NCI-H1417 (cell line): ENCODE measurements around the gene ZSWIM4.
"Not testable (repeated sequence)": the region's sequence is repeated elsewhere in the genome, so short reads cannot be mapped to it uniquely, and the experiment has no call there.

Experiments
- DNase-seq, 3 experiments: peaks; one replicate each; lab custom pipeline; 2025; lab: John Stamatoyannopoulos, UW

The ZSWIM4 gene

DNA sequence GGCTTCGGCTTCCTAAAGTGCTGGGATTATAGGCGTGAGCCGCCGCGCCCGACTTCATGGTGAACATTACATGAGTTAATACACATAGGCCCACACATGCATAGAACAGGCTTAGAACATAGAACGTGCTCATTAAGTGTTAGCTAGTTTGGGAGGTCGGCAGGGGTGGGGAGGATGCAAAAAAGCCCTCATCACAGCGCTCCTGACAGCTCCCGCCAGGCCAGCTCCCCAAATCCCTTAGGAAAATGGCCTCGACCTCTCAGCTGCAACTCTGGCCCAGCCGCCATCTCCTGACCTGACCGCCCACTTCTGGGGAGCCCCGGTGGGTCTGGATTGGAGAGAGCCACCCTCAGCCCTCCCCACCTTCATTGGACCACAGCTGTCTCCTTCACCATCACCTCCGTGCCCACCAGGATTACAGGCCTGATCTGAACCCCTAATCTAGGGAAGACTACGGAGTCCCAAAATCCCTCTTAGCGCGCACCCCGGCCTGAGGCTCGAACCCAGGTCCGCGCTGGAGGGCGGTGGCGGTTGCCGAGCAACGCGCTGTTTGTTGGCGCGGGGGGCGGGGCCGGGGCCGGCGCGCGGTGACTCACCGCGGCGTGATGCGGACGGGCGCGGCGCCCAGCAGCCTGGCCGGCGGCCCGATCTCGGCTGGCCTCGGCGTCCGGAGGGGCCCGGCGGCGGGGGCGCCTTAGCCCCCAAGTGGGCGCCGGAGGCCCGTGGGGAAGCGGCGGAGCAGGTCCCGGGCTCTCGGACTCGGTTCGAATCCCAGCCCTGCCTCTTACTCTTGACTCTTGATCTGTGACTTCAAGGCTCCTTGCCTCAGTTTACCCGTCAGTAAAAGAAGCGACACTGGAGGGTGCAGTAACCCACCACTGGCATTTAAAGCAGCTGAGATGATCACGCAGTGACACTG, 55.0 kb downstream of the ZSWIM4 start:
- peak in 2 of 3 experiments; percentile 71 to 79 for DNase-seq

DNA sequence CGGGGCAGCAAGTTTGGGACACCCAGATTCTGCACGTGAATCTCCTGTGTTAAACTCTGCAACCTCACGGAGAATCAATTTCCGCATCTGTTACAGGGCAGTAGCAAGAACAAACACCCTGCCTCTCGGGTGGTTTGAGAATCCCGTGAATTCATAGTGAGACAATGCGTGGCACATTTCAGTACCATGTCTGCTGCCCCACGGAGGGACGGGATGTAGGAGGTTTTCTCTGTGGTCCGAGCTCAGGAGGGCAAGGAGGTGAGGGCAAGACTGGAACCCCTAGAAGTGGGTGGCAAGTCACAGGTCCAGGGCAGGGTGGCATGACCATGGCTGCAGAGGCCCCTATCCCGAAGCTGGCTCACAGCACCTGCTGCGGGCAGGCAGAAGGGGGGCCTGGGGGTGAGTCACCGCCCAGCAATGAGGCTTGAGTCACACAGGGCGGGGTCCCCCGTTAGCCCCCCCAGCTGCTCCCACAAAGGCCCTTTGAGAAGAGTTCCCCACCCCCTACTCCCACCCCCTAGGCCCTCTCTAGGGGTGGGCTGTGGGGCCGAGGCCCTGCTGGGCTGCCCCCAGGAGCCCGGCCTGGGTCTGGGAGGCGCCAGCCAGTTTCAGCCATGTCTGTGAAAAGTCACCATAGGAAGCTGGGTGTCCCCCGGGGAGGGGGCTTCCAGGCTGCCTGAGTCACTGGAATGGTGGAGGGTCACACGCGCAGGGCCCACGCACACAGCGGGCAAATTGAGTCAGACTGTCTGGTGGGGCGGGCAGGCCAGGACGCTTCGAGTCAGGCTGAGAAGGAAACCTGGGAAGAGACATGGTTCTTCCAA, 55.9 kb downstream of the ZSWIM4 start:
- peak in 2 of 3 experiments; percentile 29 to 34 for DNase-seq

DNA sequence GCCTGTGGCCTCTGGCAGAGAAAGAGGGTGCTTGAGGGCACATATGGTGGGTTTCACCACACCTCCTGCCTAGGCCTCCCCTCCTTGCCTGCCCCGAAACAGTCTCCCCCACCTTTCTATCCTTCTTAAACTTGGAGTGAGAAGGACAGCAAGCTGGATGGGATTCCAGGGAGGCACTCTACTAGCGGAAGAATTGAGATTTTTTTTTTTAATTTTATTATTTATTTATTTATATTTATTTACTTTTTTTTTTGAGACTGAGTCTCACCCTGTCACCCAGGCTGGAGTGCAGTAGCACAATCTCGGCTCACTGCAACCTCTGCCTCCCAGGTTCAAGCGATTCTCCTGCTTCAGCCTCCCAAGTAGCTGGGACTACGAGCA, 56.5 kb downstream of the ZSWIM4 start:
- DNase-seq, result not testable (repeated sequence)

DNA sequence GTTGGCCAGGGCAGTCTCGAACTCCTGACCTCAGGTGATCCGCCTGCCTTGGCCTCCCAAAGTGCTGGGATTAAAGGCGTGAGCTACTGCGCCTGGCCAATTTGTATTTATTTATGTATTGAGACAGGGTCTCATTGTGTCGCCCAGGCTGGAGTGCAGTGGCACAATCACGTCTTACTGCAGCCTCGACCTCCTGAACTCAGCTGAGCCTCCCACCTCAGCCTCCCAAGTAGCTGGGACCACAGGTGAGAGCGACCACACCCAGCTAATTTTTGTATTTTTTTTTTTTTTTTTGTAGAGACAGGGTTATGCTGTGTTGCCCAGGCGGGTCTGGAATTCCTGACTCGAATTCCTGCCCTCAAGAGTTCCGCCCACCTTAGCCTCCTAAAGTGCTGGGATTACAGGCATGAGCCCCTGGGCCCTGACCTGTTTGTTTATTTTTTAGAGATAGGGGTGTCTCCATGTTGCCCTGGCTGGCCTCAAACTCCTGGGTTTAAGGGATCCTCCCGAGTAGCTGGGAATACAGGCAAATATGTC, 57.0 kb downstream of the ZSWIM4 start:
- DNase-seq, result not testable (repeated sequence)

DNA sequence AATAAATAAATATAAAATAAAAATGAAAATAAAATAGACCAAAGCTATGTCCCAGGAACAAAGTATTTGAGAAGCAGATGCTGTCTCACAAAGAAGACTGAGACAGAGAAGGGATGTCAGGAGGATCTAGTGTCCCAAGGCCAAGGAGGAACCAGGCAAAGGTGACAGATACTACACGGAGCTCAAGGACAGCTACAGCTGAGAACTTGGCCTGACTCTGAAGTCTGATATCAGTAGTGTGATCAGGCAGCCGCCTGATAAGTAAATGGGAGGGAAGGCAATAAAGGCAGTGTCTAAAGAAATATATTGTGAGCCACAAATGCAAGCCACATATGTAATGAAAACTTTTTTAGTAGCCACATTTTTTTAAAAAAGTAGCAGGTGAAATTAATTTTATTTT, 61.3 kb downstream of the ZSWIM4 start:
- no peak for DNase-seq

DNA sequence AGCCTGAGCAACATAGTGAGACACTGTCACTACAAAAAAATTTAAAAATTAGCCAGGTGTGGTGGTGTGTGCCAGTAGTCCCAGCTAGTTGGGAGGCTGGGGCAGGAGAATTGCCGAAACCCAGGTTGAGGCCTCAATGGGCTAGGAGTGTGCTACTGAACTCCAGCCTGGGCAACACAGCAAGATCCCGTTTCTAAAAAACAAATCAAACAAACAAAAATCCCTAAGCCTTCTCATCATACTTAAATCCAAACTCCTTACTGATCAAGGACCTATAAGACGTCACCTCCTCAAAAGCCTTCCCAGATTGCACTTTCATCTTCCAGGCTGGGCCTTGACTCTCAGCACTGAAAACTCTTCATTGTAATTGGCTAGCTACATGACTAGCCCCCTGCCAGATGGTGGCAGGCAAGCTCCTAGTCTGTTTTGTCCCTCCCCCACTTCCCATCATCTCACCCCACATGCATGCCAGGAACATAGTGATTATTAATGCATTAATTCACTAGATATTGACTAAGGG, 64.2 kb downstream of the ZSWIM4 start:
- peak in 1 of 3 experiments; percentile 28 for DNase-seq

DNA sequence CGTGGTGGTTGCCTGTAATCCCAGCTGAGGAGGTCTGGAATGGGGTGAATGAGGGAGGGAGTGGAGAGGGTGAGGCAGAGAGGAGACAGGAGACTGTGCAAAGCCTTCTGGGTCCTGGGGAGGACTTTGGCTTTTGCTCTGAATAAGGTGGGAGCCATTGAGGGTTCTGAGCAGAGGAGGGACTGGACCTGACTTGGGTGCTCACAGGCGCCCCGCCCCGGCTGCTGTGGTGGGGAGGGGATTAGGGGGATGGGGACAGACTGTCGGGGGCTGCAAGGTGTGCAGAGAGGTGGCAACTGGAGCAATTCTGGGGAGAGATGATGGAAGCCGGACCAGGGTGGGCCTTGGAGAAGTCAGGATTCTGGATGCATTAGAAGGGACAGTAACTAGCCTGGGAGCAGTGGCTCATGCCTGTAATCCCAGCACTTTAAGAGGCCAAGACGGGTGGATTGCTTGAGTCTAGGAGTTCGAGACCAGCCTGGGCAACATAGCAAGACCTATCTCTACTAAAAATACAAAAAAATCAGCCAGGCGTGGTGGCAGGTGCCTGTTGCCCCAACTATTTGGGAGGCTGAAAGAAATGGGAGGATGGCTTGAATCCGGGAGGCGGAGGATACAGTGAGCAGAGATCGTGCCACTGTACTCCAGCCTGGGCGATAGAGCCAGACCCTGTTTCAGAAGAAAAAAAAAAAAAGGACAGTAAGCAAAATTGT, 65.6 kb downstream of the ZSWIM4 start:
- no peak for DNase-seq

DNA sequence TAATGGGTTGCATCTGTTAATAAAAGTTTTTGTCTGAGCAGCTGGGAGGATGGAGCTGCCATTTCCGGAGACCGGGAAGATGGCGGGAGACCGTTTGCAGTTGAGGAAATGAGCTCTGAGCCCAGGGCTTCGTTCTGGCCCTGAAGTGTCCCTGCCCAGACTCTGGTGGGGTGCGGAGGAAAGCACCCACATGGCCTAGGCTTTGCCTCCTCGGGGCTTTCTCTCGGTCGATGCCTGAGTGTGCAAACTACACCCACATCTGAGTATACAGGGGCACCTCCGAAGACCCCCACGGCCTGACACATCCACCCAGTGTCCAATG, 66.1 kb downstream of the ZSWIM4 start:
- DNase-seq, result no peak

DNA sequence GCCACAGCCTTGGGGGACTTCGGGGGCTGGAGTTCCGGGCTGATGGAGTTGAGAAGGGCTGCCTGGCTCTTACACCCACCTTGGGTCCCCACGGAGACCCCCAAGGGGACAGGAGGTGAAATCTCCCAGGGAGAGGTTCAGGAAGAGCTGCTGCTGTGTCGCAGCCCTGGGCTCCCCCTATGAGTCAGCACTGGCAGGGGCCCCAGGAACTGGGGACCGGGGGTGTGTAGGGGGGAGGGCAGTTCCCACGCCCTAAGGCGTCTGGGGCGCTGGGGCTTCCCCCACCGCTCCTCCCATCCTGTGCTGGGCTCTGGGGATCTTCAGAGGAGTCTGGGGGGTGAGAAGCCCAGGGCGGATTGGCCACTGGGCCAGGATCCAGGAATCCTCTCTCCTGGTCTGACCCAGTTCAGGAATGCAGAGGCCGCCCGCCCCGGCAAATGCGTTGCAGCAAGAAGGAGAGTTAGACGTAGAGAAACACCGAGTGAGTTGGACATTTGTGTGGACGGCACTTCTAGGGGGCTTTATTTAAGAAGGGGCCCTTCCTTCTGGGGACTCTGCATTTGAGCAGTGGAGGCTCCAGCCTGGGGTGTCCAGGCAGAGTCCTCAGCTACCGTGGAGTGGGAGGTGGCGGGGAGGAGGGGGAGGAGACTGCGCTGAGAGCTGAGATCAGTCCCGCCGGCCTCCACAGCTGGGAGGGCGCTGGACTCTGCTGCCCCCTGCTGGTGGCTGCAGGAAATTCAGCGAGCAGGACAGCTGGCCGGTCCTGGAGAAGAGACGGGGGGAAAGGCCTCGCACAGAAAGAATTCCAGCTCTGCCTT, 66.7 kb downstream of the ZSWIM4 start:
- DNase-seq, result peak; percentile 55 to 90 (median 85)

DNA sequence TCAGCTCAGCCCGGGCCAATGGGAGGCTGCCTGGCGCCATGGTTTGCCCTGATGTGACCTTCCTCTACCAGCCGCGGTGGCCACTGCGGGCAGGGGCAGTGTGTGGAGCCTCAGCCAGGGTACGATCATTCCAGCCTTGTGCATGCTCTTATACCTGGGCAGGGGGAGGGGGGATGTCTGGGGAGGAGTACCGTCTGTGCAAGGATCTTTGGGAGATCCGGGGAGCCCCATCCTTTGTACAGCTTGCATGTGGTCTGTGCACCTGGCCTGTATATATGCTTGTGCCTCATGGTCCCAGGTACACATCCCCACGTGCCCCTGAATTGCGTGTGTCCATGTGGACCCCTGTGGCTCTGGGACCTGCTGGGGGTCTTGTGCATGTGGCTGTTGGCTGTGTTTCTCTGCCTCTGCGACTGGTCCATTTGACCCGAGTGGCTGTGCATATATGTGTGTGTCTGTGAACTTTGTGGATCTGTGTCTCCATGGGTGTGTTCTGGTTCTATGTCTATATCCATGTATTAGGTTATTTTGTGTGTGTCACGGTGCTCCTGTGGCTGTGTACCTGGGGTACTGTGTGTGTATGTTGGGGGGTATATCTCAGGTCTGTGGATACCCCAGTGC, 68.9 kb downstream of the ZSWIM4 start:
- DNase-seq, result peak in 2 of 3 experiments; percentile 49 to 62

DNA sequence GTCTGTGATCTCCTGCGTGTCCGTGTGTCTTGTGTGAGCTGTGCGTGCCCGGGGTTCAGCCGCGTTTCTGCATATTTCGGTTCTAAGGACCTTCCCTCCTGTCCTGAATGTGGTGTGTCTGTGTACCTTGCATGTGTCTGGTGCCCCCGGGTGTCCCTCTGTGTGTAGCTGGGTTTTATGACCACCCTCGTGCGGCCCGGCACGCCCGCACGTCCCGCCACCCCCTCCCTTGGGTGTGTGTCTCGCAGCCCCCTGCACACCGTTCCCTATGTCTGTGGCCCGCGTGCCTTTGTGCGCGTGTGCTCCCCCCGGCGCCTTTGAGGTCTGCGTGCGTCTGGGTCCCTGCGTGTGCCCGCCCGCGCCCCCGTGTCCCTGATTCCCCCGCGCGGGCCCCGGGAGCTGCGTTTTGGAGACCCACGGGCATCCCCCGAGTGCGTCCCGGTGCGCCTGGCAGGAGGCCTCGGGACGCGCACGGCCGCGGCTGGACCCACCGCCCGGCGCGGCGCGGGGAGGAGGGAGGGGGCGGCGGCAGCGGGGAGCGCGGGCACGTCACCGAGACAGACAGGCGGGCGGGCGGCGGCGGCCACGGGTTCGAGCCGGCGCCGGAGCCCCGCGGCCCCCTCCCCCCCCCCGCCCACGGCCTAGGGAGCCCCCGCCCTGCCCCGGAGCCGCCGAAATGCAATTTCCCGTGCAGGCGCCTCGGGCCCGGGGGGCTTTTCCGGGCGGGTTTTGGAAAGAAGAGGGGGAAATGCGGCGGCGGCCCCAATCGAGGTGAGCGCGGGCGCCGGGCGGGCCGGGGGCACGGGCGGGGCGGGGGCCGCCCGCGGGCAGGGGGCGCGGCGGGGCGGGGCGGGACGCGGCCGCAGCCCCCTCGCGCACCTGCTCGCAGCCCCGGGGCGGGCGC, 69.7 kb downstream of the ZSWIM4 start:
- peak in 2 of 3 experiments; percentile 75 to 83 for DNase-seq

DNA sequence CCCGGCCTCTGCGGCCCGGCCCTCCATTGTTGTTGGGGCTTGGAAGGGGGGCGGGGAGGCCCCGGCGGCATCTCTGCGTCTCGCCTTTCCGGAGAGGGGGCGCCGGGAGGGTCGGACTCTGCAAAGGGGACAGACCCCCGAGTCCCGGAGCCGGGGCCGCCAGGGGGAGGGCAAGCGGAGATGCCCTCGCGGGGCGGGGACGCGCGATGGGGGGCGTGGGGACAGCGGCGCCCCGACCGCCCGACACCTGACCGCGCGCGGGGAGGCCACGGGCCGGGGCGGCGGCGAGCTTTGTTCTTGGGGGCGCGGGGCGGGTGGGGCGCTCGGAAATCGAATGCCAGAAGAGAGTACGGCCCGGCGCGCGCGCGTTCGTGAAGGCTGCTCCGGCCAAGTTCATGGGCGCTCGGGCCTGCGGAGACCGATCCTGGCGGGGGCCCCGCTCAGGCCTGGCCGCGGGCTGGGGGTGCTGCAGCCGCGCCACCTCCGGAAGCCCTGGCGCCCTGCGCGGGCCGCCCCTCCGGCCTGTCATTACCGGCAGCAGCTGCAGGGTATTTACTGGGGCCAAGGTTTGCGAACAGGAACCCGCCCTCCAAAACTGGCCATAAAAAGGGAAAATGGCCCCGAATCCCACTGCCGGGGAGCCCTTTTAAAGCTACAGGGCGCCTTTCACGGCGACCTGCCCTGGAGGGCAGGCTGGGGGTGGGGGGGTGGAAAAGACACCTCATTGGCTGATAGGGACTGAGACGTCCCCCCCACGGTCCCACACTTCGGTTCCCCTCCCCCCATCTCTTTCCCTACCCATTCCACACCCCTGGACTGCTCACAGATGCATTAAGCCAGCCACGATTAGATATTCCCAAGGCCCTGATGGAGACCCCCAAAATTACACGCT, 70.6 kb downstream of the ZSWIM4 start:
- DNase-seq, result peak in 2 of 3 experiments; percentile 71 to 80

DNA sequence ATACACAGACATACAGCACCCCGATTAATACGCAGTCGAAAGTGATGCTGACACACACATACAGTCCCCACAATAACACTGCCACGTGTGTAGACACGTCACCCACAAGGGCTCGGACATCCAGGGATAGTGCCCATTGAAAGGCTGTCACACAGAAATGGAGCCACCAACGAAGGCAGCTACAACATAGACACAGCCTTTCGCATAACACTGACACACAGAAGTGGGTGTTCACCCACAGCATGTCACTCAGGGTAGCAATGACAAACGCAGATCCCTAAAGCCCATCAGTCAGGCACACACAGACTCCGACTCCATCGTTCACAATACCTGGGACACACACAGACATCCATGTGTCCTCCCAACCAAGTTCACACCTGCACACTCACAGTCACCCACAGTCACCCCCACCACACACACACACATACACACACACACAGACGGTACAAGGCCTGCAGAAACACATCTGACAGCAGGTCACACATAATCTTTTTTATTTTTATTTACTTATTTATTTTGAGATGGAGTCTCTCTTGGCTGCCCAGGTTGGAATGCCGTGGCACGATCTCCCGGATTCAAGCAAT, 71.3 kb downstream of the ZSWIM4 start:
- DNase-seq, result no peak

DNA sequence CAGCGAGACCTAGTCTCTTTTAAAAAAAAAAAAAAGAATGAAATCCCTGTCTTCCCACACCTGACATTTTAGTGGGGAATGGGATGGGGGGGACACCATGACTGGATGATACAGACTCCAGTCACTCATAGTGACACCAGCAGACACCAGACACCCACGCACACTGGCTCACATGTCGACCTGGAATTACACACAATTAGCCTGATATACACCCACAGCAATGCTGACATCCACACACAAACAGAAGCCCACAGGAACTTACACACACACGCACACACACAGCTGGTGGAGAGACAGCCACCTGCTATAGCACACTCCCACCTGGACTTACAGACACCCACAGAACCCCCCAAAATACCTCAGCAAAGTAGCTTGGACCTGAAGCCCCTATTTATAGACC, 73.4 kb downstream of the ZSWIM4 start:
- DNase-seq, result no peak

DNA sequence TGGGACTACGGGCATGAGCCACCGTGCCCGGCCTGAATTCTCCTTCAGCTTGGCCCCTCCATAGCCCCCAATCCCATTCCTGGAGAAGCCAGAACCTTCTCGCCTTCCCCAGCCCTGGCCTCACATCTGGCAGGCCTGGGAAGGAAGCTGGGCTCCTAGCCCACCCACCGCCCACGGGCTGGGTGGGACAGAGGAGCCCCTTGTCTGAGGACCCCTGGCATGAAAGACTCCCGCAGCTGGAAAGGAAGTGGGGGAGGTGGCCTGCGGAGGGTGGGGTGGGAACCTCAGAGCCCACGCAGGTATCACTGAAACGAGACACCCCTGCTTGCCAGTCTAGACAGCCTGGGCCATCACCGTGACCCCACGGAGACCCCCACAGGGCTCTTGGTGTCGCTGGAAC, 74.0 kb downstream of the ZSWIM4 start:
- DNase-seq, result no peak

DNA sequence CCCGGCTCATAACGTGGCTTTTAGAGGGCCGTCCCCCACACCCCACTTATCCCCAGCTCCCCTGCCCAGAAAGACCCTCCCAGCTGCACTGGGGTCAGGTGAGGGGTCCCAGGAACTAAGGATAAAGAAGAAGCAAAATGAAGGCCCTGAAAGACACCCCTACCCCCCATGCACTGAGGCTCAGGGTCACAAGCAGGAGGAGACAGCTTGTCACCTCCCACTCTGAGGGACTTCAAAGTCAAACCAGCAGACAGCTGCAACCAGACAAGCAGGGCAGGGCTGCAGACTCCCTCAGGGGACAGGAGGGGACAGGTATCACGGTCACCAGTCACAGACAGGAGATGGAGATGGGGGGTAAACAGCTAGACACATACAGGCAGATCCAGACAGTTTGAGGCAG, 75.6 kb downstream of the ZSWIM4 start:
- no peak for DNase-seq

DNA sequence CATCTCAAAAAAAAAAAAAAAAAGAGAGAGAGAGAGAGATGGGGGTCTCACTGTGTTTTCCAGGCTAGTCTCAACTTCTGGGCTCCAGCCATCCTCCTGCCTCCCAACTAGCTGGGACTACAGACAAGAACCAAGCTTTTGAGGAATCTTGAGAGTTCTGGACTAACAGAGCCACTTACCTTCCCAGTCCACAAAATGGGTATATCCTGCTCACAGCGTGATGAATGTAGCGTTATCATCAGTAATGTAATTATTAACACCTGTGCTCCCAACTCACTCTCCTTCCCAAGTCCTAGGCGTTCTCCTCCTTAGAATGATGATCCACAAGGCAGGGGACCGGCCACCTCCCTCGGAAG, 77.1 kb downstream of the ZSWIM4 start:
- no peak for DNase-seq

DNA sequence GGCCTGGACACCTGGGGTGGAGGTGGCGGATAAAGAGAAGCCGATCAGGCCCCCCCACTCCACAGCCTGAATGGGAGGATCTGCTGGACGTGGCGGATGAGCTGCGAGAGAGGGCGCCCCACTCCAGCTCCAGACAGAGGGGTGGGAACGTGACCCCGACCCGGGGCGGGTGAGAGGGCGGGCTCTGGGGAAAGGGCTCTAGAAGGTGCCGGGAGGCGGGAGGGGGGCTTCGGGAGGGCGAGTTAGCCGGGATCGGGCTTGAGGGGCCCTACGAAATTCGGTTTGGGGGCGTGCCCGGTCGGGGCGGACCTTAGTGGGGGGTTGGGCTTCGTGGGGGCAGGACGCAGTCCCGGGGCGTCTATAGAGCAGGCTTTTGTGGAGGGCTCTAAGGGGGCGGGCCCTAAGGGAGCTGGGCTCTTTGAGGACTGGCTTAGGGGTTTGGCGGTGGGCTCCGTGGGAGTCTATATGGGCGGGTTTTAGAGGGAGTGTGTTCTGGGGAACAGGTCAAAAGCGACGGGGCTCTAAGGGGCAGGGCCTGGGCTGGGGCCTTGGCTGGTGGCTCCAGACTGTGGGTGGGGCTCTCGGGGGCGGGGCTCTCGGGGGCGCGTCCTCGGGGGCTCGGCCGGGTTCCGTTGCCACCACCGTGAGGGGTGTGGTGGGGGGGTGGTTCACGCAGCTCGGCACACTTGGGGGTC, 77.6 kb downstream of the ZSWIM4 start:
- DNase-seq, result no peak
